GM18507 (cell line): Measurements from ENCODE around the gene ERCC8.
"Not testable (repeated sequence)": the region's sequence is repeated elsewhere in the genome, so short reads cannot be mapped to it uniquely, and the experiment has no call there.

ENCODE experiments used
- DNase-seq: peaks from one replicate; pipeline ENCODE4 v3.0.0; 2011; ENCODE audit warnings: low read depth; ENCODE audit not compliant: insufficient read length; ENCODE audit errors: extremely low spot score
- FAIRE-seq: peaks from 2 replicates; lab custom pipeline; 2011; peaks lifted over from hg19 to GRCh38; lab: Jason Lieb, UNC

ERCC8 gene

GRCh38 chr5:60927450-60927849, 17.4 kb downstream of the ERCC8 start:
- DNase-seq: no peak
- FAIRE-seq: no peak

GRCh38 chr5:60918466-60918865, 26.4 kb downstream of the ERCC8 start:
- no peak for FAIRE-seq
- no peak for DNase-seq

GRCh38 chr5:60916646-60917045, 28.2 kb downstream of the ERCC8 start:
- no peak for FAIRE-seq

GRCh38 chr5:60903356-60903755, 41.5 kb downstream of the ERCC8 start:
- no peak for FAIRE-seq

More at GRCh38 chr5:60916646-60917045, 28.2 kb downstream of the ERCC8 start:
- DNase-seq: no peak

GRCh38 chr5:60896991-60897390, 47.9 kb downstream of the ERCC8 start:
- FAIRE-seq (no peak), DNase-seq (no peak)

More at GRCh38 chr5:60903356-60903755, 41.5 kb downstream of the ERCC8 start:
- no peak for DNase-seq

- no peak for FAIRE-seq
- no peak for DNase-seq
Measured at GRCh38 chr5:60893521-60893920, 51.3 kb downstream of the ERCC8 start.

GRCh38 chr5:60891667-60892066, 53.2 kb downstream of the ERCC8 start:
- FAIRE-seq (no peak), DNase-seq (no peak)

GRCh38 chr5:60888359-60889061, 56.4 kb downstream of the ERCC8 start:
- FAIRE-seq: no peak

GRCh38 chr5:60887746-60888145, 57.1 kb downstream of the ERCC8 start:
- DNase-seq (no peak), FAIRE-seq (no peak)

More at GRCh38 chr5:60888359-60889061, 56.4 kb downstream of the ERCC8 start:
- no peak for DNase-seq

GRCh38 chr5:60887096-60887495, 57.8 kb downstream of the ERCC8 start:
- no peak for DNase-seq
- FAIRE-seq: no peak

- FAIRE-seq (no peak), DNase-seq (no peak)
Measured at GRCh38 chr5:60886158-60886557, 58.7 kb downstream of the ERCC8 start.

- FAIRE-seq (no peak), DNase-seq (no peak)
Measured at GRCh38 chr5:60883229-60883628, 61.6 kb downstream of the ERCC8 start.

GRCh38 chr5:60872892-60873291, 72.0 kb downstream of the ERCC8 start:
- DNase-seq (no peak), FAIRE-seq (no peak)

- DNase-seq (no peak), FAIRE-seq (no peak)
Measured at GRCh38 chr5:60870857-60871256, 74.0 kb downstream of the ERCC8 start.

- not testable (repeated sequence) for DNase-seq, FAIRE-seq
Measured at GRCh38 chr5:60860572-60860971, 84.3 kb downstream of the ERCC8 start.

GRCh38 chr5:60856066-60856465, 88.8 kb downstream of the ERCC8 start:
- DNase-seq (no peak), FAIRE-seq (no peak)

- DNase-seq (no peak), FAIRE-seq (no peak)
Measured at GRCh38 chr5:60852940-60853339, 91.9 kb downstream of the ERCC8 start.

GRCh38 chr5:60852317-60852716, 92.6 kb downstream of the ERCC8 start:
- FAIRE-seq: no peak
- DNase-seq: no peak

- no peak for FAIRE-seq
- no peak for DNase-seq
Measured at GRCh38 chr5:60851626-60852025, 93.2 kb downstream of the ERCC8 start.

GRCh38 chr5:60846298-60846697, 98.6 kb downstream of the ERCC8 start:
- FAIRE-seq: no peak
- no peak for DNase-seq
